ENCODE results near the gene PAX5.

PAX5 gene

DNA sequence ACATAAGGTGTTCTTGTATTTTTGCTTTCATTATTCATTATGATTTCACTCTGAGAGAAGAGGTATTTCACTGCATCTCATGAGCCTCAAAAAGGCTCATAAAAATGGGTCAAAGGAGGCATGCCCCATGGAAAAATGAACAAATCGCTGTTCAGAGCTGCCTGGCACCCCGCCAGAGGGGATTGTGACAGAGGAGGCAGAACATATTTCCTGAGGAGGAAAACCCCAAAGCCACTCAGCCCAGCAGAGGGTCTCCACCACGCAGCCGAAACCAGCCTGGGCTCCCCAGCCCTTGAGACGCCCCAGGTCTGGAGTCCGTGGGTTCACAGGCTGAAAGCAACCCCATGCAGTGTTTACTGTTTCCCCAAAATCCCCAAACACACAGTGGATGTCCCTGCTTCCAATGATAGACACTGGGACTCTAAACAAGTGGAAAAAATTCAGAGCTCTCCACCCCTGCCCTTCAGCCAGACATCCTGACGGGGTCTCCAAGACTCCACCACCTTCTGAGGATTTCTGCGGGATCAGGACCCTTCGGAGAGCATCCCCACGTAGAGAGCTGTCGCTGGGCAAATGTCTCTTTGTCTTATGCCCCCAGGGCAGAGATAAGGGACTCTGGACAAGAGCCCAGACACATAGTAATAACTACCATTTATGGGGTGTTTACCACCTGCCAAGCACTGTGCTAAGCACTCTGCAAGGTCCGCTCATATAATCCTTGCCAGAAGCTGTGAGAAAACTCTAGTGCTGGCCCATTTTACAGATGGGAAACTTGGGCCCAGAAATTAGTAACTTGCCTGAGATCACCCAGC is 122.3 kb downstream of the PAX5 start:
- Histone ChIP-seq H3K9me3 (ENCODE audit: control insufficient read depth in 2 of 2, low read length in 2 of 2) (no peaks in the 10 kb centered on the region), H3K27me3 (ENCODE audit: control insufficient read depth in 1 of 2, insufficient read depth in 2 of 2, low read length in 2 of 2) (peaks cover 11 to 27% of the 10 kb centered on the region in 2 donors), H3K27ac (ENCODE audit: low read length) (no peak overlapping the region), H3K36me3 (ENCODE audit: control insufficient read depth in 2 of 2, insufficient read depth in 2 of 2, low read length in 2 of 2) (no peaks in the 10 kb centered on the region), H3K9ac (ENCODE audit: low read length in 2 of 2) (no peak overlapping the region), H3K4me1 (ENCODE audit: control insufficient read depth, insufficient read depth, low read length) (no peaks in the 10 kb centered on the region), H3K4me3 (ENCODE audit: low read length in 2 of 2) (no peak overlapping the region)

DNA sequence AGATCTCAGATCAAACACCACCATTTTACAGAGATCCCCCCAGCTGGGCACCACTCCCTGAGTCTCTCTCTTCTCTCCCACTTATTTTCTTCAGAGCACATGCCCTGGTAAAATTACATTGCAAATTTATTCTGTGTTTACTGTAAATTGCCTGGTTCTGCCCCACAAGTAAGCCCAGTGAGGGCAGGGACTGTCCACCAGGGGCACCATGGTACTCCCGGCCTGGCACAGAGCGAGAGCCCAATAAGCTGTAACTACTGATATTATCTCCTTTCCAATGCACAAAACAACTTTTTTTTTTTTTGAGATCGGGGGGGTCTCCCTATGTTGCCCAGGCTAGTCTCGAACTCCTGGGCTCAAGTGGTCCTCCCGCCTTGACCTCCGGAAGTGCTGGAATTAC is 123.0 kb downstream of the PAX5 start:
- Histone ChIP-seq H3K27me3 (ENCODE audit: control insufficient read depth in 1 of 2, insufficient read depth in 2 of 2, low read length in 2 of 2) (peaks cover 11 to 31% of the 10 kb centered on the region in 2 donors), H3K36me3 (ENCODE audit: control insufficient read depth in 2 of 2, insufficient read depth in 2 of 2, low read length in 2 of 2) (no peaks in the 10 kb centered on the region), H3K9ac (ENCODE audit: low read length in 2 of 2) (no peak overlapping the region), H3K27ac (ENCODE audit: low read length) (no peak overlapping the region), H3K9me3 (ENCODE audit: control insufficient read depth in 2 of 2, low read length in 2 of 2) (no peaks in the 10 kb centered on the region), H3K4me3 (ENCODE audit: low read length in 2 of 2) (no peak overlapping the region), H3K4me1 (ENCODE audit: control insufficient read depth, insufficient read depth, low read length) (no peaks in the 10 kb centered on the region)

DNA sequence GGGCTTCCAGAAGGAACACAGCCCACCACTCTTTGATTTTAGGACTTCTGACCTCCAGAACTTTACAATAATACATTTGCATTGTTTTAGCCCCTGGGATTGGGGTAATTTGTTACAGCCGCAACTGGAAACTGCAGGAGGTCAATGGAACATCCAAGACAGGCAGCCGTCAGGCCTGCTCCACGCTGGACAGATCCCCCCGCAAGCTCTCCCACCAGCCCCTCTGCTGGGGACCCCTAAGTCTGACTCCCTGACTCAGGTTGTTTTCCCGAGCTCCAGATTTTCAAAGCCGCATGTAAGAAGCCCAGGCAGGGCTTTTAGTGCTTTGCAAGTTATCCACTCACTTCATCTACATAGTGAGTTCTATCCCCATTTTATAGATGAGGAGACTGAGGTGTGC is 127.6 kb downstream of the PAX5 start:
- Histone ChIP-seq H3K9me3 (ENCODE audit: control insufficient read depth in 2 of 2, low read length in 2 of 2) (no peaks in the 10 kb centered on the region), H3K4me3 (ENCODE audit: low read length in 2 of 2) (no peak overlapping the region), H3K27ac (ENCODE audit: low read length) (no peak overlapping the region), H3K36me3 (ENCODE audit: control insufficient read depth in 2 of 2, insufficient read depth in 2 of 2, low read length in 2 of 2) (no peaks in the 10 kb centered on the region), H3K27me3 (ENCODE audit: control insufficient read depth in 1 of 2, insufficient read depth in 2 of 2, low read length in 2 of 2) (peaks cover under 1 to 20% of the 10 kb centered on the region in 2 donors), H3K9ac (ENCODE audit: low read length in 2 of 2) (no peak overlapping the region), H3K4me1 (ENCODE audit: control insufficient read depth, insufficient read depth, low read length) (no peaks in the 10 kb centered on the region)

GRCh38 chr9:36905101-36906066 is 128.7 kb downstream of the PAX5 start:
- Histone ChIP-seq H3K36me3 (ENCODE audit: control insufficient read depth in 2 of 2, insufficient read depth in 2 of 2, low read length in 2 of 2) (no peaks in the 10 kb centered on the region), H3K4me3 (ENCODE audit: low read length in 2 of 2) (no peak overlapping the region), H3K27me3 (ENCODE audit: control insufficient read depth in 1 of 2, insufficient read depth in 2 of 2, low read length in 2 of 2) (peaks cover 0 to 20% of the 10 kb centered on the region in 2 donors)

GRCh38 chr9:36903541-36904435 is 130.3 kb downstream of the PAX5 start:
- Histone ChIP-seq H3K27me3 (ENCODE audit: control insufficient read depth in 1 of 2, insufficient read depth in 2 of 2, low read length in 2 of 2) (peaks cover 0 to 21% of the 10 kb centered on the region in 2 donors), H3K4me3 (ENCODE audit: low read length in 2 of 2) (no peak overlapping the region), H3K9me3 (ENCODE audit: control insufficient read depth in 2 of 2, low read length in 2 of 2) (no peaks in the 10 kb centered on the region), H3K9ac (ENCODE audit: low read length in 2 of 2) (no peak overlapping the region), H3K4me1 (ENCODE audit: control insufficient read depth, insufficient read depth, low read length) (no peaks in the 10 kb centered on the region), H3K36me3 (ENCODE audit: control insufficient read depth in 2 of 2, insufficient read depth in 2 of 2, low read length in 2 of 2) (no peaks in the 10 kb centered on the region), H3K27ac (ENCODE audit: low read length) (no peak overlapping the region)

More at GRCh38 chr9:36905101-36906066, 128.7 kb downstream of the PAX5 start:
- Histone ChIP-seq H3K27ac (ENCODE audit: low read length) (no peak overlapping the region), H3K9me3 (ENCODE audit: control insufficient read depth in 2 of 2, low read length in 2 of 2) (no peaks in the 10 kb centered on the region), H3K9ac (ENCODE audit: low read length in 2 of 2) (no peak overlapping the region), H3K4me1 (ENCODE audit: control insufficient read depth, insufficient read depth, low read length) (no peaks in the 10 kb centered on the region)

DNA sequence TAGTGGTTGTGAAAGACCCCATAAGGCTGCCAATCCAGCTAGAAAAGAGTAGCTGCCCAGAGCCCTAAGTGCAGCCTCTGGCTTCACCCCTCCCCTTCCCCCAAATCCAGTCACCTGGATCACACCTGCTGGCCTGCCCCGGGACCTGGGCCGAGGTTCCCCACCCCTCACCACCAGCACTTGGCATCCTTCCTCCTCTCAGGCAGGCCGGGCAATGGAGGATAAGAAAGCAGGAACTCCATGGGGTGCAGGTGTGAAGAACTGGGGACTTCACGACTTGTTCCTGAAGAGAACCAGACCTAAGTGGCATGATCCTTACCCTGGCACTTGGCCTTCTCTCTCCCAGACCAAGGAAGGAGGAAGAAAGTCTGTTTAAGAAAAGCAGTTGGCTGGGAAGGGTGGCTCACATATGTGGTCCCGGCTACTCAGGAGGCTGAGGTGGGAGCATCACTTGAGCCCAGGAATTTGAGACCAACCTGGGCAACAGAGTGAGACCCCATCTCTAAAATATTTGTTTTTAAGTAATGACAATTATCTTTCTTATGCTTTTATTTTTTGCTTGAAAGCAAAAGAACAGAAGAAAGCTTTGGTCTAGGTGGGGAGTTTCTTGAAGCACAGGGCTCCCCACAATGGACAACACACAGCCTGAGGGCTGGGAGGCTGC is 131.1 kb downstream of the PAX5 start:
- Histone ChIP-seq H3K9me3 (ENCODE audit: control insufficient read depth in 2 of 2, low read length in 2 of 2) (no peaks in the 10 kb centered on the region), H3K4me1 (ENCODE audit: control insufficient read depth, insufficient read depth, low read length) (no peaks in the 10 kb centered on the region), H3K4me3 (ENCODE audit: low read length in 2 of 2) (no peak overlapping the region), H3K27ac (ENCODE audit: low read length) (no peak overlapping the region), H3K36me3 (ENCODE audit: control insufficient read depth in 2 of 2, insufficient read depth in 2 of 2, low read length in 2 of 2) (no peaks in the 10 kb centered on the region), H3K27me3 (ENCODE audit: control insufficient read depth in 1 of 2, insufficient read depth in 2 of 2, low read length in 2 of 2) (peaks cover 0 to 18% of the 10 kb centered on the region in 2 donors), H3K9ac (ENCODE audit: low read length in 2 of 2) (no peak overlapping the region)

DNA sequence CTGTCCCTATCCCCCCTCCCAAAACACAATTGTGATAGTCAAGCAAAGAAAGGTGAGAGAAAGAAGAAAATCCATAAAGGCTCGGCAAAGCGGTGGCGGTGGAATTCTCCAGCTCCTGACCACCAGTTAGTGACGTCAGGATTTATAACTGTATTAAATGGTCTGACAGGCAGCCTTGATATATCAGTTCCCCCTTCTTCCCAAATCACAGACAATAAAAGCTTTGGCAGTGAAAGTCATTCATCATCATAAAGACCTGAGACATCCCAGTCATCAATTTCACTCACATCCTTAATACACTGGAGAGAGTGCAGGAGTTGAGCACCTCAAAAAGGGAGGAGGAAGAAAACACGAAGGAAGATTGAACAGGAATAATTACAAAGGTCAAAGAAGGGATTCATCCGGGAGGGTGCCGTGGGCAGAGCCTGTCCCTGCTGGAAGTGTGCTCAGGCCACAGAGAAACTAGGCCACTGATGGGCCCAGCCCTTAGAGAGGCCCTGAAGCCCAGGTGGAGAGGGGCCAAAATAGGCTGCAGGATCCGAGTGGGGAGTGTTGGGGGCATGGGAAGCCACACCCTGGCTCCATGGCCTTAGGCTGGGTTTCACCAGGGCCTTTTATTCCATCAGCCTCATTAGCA is 131.9 kb downstream of the PAX5 start:
- Histone ChIP-seq H3K4me1 (ENCODE audit: control insufficient read depth, insufficient read depth, low read length) (no peaks in the 10 kb centered on the region), H3K36me3 (ENCODE audit: control insufficient read depth in 2 of 2, insufficient read depth in 2 of 2, low read length in 2 of 2) (no peaks in the 10 kb centered on the region), H3K9me3 (ENCODE audit: control insufficient read depth in 2 of 2, low read length in 2 of 2) (no peaks in the 10 kb centered on the region), H3K27ac (ENCODE audit: low read length) (no peak overlapping the region), H3K9ac (ENCODE audit: low read length in 2 of 2) (no peak overlapping the region), H3K27me3 (ENCODE audit: control insufficient read depth in 1 of 2, insufficient read depth in 2 of 2, low read length in 2 of 2) (peaks cover 0 to 14% of the 10 kb centered on the region in 2 donors), H3K4me3 (ENCODE audit: low read length in 2 of 2) (no peak overlapping the region)

DNA sequence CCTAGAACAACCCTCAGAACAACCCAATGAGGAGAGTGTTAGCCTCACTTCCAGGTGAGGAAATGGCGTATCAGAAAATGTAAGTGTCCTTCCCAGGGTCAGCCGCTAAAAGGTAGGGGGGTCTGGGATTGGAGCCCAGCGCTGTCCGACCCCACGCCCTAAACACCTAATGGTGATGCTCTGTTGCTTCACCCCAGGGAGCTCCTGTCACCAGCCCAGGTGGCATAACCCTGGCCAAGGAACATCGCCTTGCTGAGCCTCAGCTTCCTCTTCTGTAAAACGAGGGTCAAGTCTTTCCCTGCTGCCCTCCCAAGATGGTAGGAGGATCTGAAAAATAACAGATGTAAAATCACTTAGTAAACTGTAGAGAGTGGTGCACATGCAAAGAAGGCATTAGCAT is 132.5 kb downstream of the PAX5 start:
- Histone ChIP-seq H3K4me1 (ENCODE audit: control insufficient read depth, insufficient read depth, low read length) (no peaks in the 10 kb centered on the region), H3K9me3 (ENCODE audit: control insufficient read depth in 2 of 2, low read length in 2 of 2) (no peaks in the 10 kb centered on the region), H3K27me3 (ENCODE audit: control insufficient read depth in 1 of 2, insufficient read depth in 2 of 2, low read length in 2 of 2) (peaks cover 0 to 15% of the 10 kb centered on the region in 2 donors), H3K9ac (ENCODE audit: low read length in 2 of 2) (no peak overlapping the region), H3K4me3 (ENCODE audit: low read length in 2 of 2) (no peak overlapping the region), H3K36me3 (ENCODE audit: control insufficient read depth in 2 of 2, insufficient read depth in 2 of 2, low read length in 2 of 2) (no peaks in the 10 kb centered on the region), H3K27ac (ENCODE audit: low read length) (no peak overlapping the region)

GRCh38 chr9:36900856-36901220 is 133.2 kb downstream of the PAX5 start:
- H3K9me3 ChIP-seq (ENCODE audit: control insufficient read depth in 2 of 2, low read length in 2 of 2): no peaks in the 10 kb centered on the region
- H3K36me3 ChIP-seq (ENCODE audit: control insufficient read depth in 2 of 2, insufficient read depth in 2 of 2, low read length in 2 of 2): no peaks in the 10 kb centered on the region
- no peak overlapping the region for H3K4me3 ChIP-seq (ENCODE audit: low read length in 2 of 2)
- no peak overlapping the region for H3K9ac ChIP-seq (ENCODE audit: low read length in 2 of 2)
- peaks cover 0 to 15% of the 10 kb centered on the region in 2 donors for H3K27me3 ChIP-seq (ENCODE audit: control insufficient read depth in 1 of 2, insufficient read depth in 2 of 2, low read length in 2 of 2)
- H3K4me1 ChIP-seq (ENCODE audit: control insufficient read depth, insufficient read depth, low read length): no peaks in the 10 kb centered on the region
- H3K27ac ChIP-seq (ENCODE audit: low read length): no peak overlapping the region
